GM12878 (cell line): ENCODE results near the gene DNAJC27.

Source experiments
- CREB1 ChIP-seq: IDR thresholded peaks from 2 replicates; pipeline ENCODE4 v1.6.1; 2012; ENCODE audit warnings: low read depth, mild to moderate bottlenecking, inconsistent platforms
- CTCF ChIP-seq, 3 experiments: IDR thresholded peaks in 2 of 3; conservative IDR thresholded peaks in 1 of 3; 2 replicates each; pipeline ENCODE4 v1.5.1; 2011; ENCODE audit warnings: low read depth in 3 of 3, low read length in 3 of 3, mild to moderate bottlenecking in 3 of 3, control low read depth in 2 of 3, moderate library complexity in 2 of 3, inconsistent platforms in 1 of 3, mixed read lengths in 1 of 3; ENCODE audit not compliant: control insufficient read depth in 2 of 3, insufficient read depth in 1 of 3; ENCODE audit errors: extremely low read depth in 1 of 3
- DPF2 ChIP-seq: fragments of 450-650 bp; IDR thresholded peaks from 2 replicates; pipeline ENCODE4 v1.6.1; 2017; ENCODE audit warnings: mild to moderate bottlenecking
- GABPA ChIP-seq: IDR thresholded peaks from 2 replicates; pipeline ENCODE4 v1.6.1; 2014; ENCODE audit warnings: antibody characterized with exemption, low read depth, mild to moderate bottlenecking, inconsistent platforms
- PAX8 ChIP-seq: fragments of 450-650 bp; IDR thresholded peaks from 2 replicates; pipeline ENCODE4 v1.6.1; 2017; ENCODE audit warnings: mild to moderate bottlenecking, moderate library complexity
- POLR2A ChIP-seq: IDR thresholded peaks from 2 replicates; pipeline ENCODE4 v1.6.1; 2011; ENCODE audit warnings: low read depth, mild to moderate bottlenecking, low read length
- RAD51 ChIP-seq: fragments of 450-650 bp; IDR thresholded peaks from 2 replicates; pipeline ENCODE4 v1.6.1; 2016; ENCODE audit warnings: moderate library complexity, mild to moderate bottlenecking, inconsistent platforms
- ZNF384 ChIP-seq: IDR thresholded peaks from 2 replicates; pipeline ENCODE4 v1.6.1; 2012; ENCODE audit warnings: low read depth, mild to moderate bottlenecking, low read length, improper control_type of control experiment, borderline replicate concordance
- TF ChIP-seq, protein P1 (sequence below): fragments of 450-650 bp; IDR thresholded peaks from 2 replicates; pipeline ENCODE4 v1.6.1; 2017; ENCODE audit warnings: mild to moderate bottlenecking, moderate library complexity
- TF ChIP-seq, protein P2 (sequence below): IDR thresholded peaks from 2 replicates; pipeline ENCODE4 v1.6.1; 2012; ENCODE audit warnings: low read depth, low read length, improper control_type of control experiment

DNA sequence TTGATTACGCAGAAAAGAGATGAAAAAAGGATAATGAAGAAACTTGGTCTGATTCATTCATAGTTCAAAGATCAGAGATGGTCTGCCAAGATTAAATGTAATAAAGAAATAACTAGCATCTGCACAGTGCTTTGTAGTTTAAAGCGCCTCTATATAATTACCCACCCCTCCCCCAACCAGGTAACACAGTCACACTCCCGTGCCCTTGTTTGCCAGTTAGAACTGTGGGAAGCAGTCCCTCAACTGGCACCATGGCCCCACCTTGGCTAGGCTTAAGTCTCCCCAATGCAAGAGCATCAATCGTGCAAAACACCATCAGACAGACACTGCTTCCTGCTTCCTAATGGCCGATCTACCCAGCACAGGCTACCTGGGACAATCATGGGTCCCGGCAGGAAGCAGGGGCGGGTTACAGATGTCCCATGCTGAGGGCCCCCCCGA, 63.3 kb downstream of the DNAJC27 start:
- TF ChIP-seq PAX8 (no peak), CTCF (IDR thresholded peaks at IDR 0.05 in 2 of 3, conservative IDR thresholded peaks at IDR 0.05 in 1 of 3; ENCODE audit: control insufficient read depth in 2 of 3, extremely low read depth in 1 of 3, insufficient read depth in 1 of 3, low read depth in 3 of 3, low read length in 3 of 3) (no peak), CREB1 (no peak), ZNF384 (no peak), RAD51 (no peak), DPF2 (no peak), GABPA (no peak), POLR2A (no peak)
- TF ChIP-seq, protein P1, sequence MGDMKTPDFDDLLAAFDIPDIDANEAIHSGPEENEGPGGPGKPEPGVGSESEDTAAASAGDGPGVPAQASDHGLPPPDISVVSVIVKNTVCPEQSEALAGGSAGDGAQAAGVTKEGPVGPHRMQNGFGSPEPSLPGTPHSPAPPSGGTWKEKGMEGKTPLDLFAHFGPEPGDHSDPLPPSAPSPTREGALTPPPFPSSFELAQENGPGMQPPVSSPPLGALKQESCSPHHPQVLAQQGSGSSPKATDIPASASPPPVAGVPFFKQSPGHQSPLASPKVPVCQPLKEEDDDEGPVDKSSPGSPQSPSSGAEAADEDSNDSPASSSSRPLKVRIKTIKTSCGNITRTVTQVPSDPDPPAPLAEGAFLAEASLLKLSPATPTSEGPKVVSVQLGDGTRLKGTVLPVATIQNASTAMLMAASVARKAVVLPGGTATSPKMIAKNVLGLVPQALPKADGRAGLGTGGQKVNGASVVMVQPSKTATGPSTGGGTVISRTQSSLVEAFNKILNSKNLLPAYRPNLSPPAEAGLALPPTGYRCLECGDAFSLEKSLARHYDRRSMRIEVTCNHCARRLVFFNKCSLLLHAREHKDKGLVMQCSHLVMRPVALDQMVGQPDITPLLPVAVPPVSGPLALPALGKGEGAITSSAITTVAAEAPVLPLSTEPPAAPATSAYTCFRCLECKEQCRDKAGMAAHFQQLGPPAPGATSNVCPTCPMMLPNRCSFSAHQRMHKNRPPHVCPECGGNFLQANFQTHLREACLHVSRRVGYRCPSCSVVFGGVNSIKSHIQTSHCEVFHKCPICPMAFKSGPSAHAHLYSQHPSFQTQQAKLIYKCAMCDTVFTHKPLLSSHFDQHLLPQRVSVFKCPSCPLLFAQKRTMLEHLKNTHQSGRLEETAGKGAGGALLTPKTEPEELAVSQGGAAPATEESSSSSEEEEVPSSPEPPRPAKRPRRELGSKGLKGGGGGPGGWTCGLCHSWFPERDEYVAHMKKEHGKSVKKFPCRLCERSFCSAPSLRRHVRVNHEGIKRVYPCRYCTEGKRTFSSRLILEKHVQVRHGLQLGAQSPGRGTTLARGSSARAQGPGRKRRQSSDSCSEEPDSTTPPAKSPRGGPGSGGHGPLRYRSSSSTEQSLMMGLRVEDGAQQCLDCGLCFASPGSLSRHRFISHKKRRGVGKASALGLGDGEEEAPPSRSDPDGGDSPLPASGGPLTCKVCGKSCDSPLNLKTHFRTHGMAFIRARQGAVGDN = no peak
- TF ChIP-seq, protein P2, sequence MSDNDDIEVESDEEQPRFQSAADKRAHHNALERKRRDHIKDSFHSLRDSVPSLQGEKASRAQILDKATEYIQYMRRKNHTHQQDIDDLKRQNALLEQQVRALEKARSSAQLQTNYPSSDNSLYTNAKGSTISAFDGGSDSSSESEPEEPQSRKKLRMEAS = no peak
